Stimulated activated CD8-positive, alpha-beta memory T cell treated with anti-CD3 and anti-CD28 coated beads, Interleukin-2, amount 100 ng/mL, for 48 hours (primary cell): ENCODE measurements around the gene PUM2.

Source experiments
- DNase-seq, 2 donors: peaks; one replicate each; pipeline ENCODE4 v3.0.0-alpha.2; 2020; ENCODE audit warnings: low read depth in 2 of 2

The PUM2 gene

GRCh38 chr2:20230114-20230425, 120.6 kb downstream of the PUM2 start:
- DNase-seq = no peak

- DNase-seq = no peak
Measured at GRCh38 chr2:20229322-20230113, 121.1 kb downstream of the PUM2 start.

GRCh38 chr2:20227894-20228505, 122.6 kb downstream of the PUM2 start:
- no peak for DNase-seq

GRCh38 chr2:20226152-20226545, 124.5 kb downstream of the PUM2 start:
- DNase-seq = no peak

GRCh38 chr2:20225294-20226151, 125.1 kb downstream of the PUM2 start:
- peak; percentile 26 to 37 for DNase-seq

- no peak for DNase-seq
Measured at GRCh38 chr2:20224716-20225293, 125.8 kb downstream of the PUM2 start, which contains the start of gene SDC1. TSS of gene SDC1 (minus strand) at chr2:20225130. CDS start at chr2:20224867, 263 bp downstream.

- DNase-seq = no peak
Measured at GRCh38 chr2:20224164-20224715, 126.4 kb downstream of the PUM2 start.

GRCh38 chr2:20223407-20224163, 127.1 kb downstream of the PUM2 start:
- no peak for DNase-seq

- no peak for DNase-seq
Measured at GRCh38 chr2:20222769-20223406, 127.8 kb downstream of the PUM2 start.

GRCh38 chr2:20222014-20222768, 128.5 kb downstream of the PUM2 start:
- no peak for DNase-seq

GRCh38 chr2:20221555-20221973, 129.1 kb downstream of the PUM2 start:
- no peak for DNase-seq

- no peak for DNase-seq
Measured at GRCh38 chr2:20220806-20221554, 129.7 kb downstream of the PUM2 start.

- DNase-seq = no peak
Measured at GRCh38 chr2:20219763-20220380, 130.8 kb downstream of the PUM2 start.

GRCh38 chr2:20218331-20219320, 132.0 kb downstream of the PUM2 start:
- no peak for DNase-seq

GRCh38 chr2:20217041-20217970, 133.3 kb downstream of the PUM2 start:
- DNase-seq = no peak
